Endometrium (tissue), 2 donors: Measurements from ENCODE around the gene CCDC149.

ENCODE experiments used
- FAIRE-seq: peaks from 2 replicates; lab custom pipeline; 2012; peaks lifted over from hg19 to GRCh38; lab: Jason Lieb, UNC
- donor health status: control.
- donor health status: control.

The CCDC149 gene

DNA sequence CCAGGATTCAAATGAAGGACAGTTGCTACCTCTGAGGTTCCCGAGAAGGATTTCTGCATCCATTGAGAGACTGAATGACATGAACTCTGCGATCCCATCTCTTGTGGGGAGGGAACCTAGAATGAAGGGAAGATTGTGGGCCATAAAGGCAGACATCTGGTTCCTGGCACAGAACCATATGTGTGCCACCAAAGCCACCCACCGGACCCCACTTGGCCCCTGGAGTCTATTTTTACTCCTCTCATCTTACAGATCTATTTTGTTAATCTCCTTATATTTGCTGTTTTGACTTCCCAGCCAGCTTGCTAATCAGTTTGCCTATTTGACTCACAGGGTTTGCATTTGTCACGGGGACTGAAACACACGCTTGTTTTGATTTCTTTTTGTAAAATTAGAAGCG, 110.2 kb downstream of the CCDC149 start:
- FAIRE-seq, result no peak

DNA sequence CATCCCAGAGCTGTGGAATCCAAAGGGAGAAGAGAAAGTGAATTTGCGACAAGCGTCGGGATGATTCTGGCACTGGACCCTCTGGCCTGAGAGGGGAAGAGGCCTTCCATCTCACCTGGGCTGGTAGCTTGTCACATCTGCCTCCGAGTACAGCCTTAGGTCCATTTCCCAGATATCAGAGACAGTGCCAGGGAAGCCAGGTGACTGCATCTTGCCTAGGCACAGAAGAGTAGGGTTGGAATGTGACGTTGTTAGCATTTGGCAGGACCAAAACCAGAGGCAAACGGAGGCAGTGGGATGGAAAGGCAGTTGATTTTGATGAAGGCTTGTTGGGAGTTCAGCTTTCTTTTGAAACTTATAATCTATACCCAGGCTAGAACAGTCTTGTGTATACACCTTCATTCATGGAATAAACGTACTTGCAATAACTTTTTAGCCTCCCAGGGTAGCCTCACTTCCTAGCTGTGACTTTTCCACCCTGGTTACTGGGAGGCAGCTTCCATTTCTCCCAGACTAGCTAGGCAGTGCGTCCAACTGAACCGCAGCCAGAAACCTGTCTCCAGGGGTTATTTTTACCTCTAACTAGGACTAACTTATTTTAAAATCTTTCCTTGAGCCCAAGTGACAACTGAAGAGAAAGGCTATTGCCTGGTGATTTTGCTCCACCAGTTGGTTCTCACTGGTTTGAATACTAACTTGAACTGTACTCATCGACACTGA, 111.5 kb downstream of the CCDC149 start:
- FAIRE-seq, result no peak

DNA sequence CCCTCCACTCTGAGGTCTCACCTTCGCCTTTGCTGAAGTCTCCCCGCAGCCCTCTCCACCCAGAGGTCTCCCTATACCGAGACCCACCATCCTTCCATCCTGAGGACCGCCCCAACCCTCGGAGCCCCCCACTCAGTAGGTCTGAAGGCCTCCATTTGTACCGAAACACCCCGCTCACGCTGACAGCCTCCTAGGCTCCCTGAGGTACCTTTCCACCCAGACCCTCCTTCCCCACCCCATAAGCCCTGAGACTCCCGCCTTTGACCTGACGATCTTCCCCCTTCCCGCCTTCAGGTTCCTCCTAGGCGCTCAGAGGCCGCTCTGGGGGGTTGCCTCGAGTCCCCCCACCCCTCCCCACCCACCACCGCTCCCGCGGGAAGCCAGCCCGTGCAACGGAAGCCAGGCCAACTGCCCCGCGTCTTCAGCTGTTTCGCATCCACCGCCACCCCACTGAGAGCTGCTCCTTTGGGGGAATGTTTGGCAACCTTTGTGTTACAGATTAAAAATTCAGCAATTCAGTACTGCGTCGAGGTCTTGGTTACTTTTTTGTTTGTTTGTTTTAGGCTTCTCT, 112.4 kb downstream of the CCDC149 start:
- FAIRE-seq, result no peak

DNA sequence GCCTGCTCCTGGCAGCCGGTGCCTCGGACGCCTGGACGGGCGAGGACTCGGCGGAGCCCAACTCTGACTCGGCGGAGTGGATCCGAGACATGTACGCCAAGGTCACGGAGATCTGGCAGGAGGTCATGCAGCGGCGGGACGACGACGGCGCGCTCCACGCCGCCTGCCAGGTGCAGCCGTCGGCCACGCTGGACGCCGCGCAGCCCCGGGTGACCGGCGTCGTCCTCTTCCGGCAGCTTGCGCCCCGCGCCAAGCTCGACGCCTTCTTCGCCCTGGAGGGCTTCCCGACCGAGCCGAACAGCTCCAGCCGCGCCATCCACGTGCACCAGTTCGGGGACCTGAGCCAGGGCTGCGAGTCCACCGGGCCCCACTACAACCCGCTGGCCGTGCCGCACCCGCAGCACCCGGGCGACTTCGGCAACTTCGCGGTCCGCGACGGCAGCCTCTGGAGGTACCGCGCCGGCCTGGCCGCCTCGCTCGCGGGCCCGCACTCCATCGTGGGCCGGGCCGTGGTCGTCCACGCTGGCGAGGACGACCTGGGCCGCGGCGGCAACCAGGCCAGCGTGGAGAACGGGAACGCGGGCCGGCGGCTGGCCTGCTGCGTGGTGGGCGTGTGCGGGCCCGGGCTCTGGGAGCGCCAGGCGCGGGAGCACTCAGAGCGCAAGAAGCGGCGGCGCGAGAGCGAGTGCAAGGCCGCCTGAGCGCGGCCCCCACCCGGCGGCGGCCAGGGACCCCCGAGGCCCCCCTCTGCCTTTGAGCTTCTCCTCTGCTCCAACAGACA, 113.1 kb downstream of the CCDC149 start:
- FAIRE-seq, result no peak

DNA sequence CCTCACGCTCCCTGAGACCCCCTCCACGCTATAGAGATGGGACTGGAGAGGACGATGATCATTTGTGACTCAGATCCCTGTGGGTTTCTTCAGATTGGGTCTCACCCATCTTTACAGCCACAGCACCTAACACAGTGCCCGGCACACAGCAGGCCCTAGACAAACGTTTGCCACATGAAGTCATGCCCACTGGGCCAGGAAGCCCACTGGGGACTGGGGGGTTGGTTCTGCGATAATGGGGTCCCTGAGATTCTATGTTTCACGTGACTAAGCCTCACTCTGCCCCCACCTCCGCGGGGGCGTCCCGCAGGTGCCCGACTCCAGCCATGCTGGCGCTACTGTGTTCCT, 113.7 kb downstream of the CCDC149 start:
- no peak for FAIRE-seq

DNA sequence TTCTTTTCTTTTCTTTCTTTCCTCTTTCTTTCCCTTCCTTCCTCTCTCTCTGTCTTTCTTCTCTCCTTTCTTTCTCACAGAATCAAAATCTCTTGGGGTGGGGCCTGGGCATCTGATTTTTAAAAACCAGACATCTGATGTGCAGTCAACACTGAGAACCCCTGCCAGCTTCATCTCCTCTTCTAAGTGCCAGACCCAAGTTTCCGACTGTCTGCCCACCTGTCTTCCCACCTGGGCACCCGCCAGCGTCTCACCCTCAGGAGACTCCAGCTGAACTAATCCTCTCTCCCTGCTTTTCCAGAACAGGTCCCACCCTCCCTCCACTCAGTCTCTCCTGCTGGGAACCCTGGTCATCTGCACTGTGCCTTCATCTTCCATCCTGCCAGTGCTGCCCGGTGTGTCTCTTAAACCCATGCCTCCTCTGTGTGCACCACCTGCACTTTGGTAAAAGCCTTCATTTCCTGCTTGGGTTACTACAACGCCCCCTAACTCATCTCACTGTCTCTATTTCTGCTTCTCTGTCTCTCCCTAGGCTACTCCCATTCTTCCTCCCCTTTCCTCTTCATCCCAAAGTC, 114.7 kb downstream of the CCDC149 start:
- no peak for FAIRE-seq

DNA sequence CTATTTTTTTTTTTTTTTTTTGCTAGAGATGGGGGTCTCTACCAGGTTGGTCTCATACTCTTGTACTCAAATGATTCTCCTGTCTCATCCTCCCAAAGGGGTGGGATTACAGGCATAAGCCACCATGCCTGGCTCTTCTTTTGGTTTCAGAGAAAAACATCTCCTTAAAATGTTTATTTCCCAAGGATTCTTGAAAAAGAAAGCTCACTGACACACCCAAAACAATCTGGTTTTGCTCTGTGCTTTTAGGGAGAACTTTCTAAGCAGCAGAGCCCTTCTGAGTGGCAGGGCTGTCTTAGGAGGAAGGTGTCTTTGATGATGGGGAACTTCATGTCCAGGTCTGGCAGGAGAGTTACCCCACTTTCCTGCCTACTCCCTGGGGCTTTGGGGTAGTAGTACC, 116.2 kb downstream of the CCDC149 start:
- FAIRE-seq, result no peak

DNA sequence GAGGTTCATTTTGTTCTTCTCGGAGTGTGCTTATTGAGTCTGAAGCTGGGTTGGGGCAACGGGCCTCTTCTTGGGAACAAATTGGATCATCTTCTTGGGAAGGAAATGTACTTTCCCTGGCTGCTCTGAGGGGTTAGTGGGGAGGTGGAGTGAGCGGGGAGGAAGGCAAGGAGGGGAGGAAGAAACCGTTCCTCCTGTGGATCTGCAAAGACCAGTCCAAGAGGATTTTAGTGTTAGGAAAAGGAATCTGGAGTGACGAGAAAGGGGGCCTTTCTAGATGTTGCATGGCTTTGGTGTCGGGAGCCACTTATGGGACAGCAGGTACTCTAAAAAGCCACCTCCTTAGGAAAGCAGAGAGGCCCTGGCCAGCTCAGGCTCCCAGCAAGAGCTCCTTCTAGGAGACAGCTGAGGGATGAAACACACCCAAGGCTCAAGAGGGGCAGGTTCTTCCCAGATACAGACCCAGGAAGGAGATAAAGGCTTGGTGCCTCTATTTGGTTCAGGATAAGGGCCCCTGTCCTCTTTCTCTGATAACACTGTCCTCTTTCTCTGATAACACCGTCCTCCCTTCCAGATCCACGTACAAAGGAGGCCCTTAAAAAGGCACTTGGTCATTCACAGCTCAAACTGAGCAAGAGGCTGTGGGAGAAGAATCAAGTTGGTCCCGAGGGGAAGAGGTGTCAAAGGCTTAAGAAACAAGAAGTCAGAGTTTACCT, 117.0 kb downstream of the CCDC149 start:
- no peak for FAIRE-seq

DNA sequence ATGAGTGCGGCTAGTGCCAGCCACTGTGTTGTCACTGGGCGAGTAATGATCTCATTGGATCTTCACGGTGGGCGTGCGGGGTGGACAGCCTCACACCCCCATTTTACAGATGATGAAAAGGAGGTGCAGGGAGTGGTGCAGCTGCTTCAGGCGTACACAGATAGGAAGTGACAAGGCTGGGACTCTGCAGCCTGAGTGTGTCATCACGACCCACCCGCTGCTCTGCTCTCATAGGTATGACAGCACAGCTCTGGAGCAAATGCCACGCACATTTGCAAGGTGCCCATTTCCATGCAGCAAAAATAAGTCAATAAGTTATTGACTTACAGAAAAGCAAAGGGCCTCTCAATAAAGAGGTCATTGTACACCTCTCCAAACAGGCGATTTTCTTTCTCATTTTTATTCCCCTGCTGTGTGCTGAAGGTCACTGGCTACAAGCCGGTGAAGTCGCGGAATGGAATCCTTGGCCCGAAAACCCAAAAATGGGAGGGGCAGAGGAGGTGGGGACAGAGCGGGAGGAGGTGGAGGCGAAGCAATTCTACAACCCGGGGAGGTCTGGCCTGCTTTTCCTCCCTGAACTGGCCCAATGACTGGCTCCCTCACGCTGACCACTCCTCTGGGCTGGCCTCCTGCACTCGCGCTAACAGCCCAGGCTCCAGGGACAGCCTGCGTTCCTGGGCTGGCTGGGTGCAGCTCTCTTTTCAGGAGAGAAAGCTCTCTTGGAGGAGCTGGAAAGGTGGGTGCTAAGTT, 117.8 kb downstream of the CCDC149 start, which contains the start of gene SOD3:
Gene SOD3 (plus strand): TSS at position 658 of the 750 bp plus-strand sequence. CDS start 3,949 bp downstream, outside the sequence.
- peak; percentile 50 for FAIRE-seq

DNA sequence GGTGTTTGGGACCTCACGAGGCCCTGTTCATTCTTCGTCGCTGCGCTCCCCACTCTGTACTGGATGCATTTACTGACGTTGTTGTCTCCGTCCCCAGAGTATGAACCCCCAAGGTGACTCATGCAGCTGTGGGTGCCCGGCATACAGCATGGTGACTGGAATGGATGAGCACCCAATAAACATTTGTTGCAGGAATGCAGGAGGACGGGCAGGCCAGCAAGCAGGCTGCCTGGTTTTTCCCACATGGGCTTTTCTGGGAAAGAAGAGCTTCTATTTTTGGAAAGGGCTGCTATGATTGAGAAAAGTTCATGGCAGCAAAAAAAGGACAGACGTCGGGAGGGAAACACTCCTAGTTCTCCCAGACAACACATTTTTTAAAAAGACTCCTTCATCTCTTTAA, 118.4 kb downstream of the CCDC149 start:
- no peak for FAIRE-seq

DNA sequence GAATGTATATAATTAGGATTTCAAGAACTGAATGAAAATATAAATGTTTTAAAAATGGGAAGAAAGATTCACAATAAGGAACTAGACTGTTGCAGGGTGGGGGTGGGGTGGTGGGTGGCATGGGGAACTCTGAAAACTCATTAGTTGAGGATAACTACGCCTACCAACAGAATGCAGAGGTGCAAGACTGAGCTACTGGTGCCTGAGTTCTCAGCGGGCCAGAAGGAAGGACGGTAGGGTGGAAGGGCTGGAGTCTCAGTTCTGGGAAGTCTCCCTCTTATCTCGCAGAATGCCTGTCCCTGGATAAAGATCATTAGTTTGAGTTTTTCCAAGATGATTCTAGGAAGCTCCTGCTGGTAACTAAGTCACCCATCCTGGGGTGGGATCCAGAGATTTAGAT, 118.8 kb downstream of the CCDC149 start:
- FAIRE-seq, result no peak

DNA sequence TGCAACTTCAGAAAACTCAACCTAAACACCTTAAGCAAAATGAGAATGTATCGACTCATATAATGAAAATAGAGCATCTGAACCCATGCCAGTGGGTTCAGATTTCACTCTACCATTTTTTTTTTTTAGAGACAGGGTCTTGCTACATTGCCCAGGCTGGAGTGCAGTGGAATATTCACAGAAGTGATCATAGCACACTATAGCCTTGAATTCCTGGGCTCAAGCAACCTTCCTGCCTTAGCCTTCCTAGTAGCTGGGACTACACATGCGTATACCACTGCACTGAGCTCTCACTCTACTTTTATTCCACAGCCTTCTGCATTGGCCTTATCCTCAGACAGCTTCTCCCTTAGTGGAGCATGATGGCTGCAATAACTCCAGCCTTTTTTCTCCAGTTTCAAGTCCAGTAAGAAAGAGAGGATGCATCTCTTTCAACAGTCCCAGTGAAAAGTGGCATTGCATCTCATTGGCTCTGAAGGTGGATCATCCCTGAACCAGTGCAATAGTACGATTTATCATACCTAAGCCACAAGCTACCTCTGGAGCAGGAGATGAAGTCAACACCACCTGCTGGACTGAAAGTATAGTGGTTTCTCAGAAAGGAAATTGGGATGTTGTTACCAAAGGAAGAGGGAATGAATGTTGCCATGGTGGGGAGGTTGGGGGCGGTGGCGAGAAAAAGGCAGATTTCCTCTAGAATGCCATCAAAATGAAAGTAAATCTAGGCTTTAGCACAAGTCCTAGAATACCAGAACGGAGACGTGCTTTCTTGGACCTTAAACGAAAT, 119.4 kb downstream of the CCDC149 start:
- no peak for FAIRE-seq

DNA sequence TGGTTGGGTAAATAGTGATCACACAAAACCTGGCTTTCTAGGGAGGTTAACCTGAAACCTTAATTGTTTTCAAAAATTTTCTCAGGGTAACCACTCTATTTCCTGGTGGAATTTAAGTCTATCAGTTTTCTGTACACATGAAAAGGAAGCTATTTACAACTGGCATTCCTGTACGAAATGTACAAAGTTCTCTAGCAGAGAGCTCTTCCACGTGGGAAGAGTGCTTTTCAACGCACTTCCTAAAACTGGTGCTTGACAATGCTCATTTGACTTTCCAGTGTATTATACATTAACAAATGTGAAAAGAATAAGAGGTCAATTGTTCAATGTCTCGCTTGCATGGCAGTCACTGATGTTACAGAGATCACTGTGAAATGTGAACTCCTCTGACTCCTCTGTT, 120.3 kb downstream of the CCDC149 start:
- FAIRE-seq, result no peak

DNA sequence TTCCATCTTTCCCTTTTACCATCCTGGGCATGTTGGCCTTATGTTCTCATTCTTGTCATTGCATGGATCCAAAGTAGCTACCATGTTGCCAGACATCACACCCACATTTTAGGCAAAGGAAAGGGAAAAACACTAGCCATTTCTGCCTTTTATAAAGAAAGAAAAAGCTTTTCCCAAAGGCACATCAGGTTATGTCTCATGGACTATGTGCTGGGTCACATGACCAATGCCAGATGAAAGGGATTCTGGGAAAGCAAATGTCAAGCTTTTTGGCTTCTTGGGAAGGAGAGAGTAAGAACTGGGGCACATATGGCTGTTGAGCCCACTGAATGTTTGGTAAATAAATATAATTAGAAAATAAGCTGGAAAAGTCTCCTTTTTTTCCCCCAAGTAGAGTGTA, 121.8 kb downstream of the CCDC149 start:
- FAIRE-seq, result no peak

DNA sequence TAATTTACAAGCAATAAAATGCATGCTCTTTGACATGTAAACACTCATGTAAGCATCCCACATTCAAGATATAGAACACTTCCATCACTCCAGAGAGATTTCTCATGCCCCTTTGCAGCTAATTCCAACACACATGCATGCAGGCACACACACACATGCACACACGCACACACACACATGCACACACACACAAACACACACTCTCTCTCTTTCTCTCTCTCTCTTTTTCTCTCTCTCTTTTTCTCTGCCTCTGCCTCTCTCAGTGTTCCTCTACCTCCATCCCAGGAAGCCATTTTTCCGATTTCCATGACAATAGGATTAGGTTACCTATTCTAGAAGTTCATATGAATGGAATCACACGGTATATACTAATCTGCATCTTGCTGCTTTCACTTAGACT, 129.3 kb downstream of the CCDC149 start:
- no peak for FAIRE-seq

DNA sequence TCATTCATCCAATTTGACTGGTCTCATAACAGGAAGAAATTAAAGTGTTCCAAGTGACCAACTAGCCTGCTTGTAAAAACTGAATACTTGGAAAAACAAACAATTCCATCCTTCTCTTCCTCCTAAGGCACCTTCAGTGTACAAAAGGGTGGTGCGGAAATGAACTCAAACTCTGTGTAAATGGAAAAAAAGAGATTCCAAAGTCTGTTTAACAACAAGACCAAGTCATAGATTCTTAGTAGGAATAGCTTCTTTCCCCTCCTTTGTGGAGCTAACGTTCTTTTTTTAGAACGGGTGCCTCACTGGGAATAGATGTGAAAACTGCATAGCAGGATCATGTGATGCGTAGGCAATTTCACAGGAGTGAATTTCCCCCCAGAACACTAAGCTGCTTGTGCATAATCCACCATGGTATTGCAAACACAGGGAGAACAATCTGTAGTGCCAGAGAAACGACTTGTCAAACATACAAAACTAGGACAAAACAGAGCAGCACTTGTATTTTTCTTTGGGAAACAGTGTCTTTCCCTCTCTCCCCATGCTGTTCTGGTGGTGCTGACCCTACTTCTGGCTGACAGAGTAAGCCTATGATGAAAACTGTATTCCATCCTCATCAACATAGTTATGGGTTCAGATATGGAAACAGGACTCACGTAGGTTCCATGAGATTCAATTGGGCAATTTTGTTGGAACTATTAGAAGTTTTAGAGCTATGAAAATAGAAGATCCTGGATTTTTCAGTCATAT, 130.7 kb downstream of the CCDC149 start:
- FAIRE-seq, result no peak

DNA sequence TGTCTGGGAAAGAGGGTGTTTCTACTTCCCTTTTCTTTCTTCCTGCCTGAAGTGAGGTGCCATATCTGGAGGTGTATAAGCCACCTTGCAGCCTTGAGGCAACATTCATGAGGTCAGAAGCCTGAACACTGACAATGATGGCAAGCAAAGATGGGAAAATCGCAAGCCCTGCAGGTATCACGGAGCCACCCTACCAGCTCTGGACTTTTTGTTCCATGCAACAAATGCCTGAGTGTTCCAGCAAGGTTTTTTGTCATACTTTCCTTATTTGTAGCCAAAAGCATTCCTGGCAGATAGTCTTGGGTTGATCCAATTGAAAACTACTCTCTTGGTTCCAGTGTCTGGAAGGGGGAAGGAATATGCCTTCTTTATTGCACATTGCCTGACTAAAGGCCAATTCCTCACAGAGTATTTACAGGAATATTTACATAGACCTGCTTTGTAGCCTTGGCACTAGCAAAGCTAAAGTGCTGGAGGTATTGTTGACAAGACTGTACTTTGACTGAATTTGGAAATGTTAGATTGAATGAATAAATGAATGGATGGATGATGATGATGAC, 131.8 kb downstream of the CCDC149 start:
- no peak for FAIRE-seq

DNA sequence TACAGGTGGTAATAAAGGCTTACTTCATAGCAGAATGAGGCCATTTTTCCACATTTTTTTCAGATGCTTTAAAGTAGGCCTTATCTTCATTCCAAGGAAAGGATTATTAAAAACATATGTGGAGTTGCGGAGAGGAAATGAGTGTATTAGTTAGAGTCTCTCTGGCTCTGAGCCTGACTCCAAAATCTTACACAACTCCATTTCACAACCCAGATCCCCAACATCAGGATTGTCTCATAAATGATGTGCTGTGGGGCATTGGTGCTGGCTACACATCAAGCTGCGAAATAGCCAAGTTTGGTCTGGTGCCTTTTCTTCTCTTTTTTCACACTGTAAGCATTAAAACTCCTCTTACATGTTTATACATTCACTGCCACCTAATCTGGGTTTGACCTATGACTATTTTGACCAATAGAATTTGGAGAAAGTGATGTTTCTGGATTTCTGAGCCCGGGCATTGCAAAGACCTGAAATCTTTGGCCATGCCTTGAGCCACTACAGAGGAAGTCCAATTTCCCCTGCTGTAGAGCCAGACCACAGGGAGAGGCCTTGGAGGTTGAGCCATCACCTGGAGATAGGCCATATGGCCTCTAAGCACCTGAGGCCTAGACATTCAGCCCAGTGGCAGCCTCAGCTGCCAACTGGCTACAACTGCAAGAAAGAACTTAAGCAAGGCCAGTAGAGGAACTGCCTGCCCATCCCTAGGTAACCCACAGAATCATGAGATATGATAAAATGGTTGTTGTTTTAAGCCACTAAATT, 134.2 kb downstream of the CCDC149 start:
- peak; percentile 62 for FAIRE-seq
